Hematopoietic multipotent progenitor cell treated with erythropoietin and hydrocortisone succinate and interleukin-3 and kit ligand, for 4 days (in vitro differentiated cells): ENCODE measurements around the gene NFKB1.
A peak's percentile ranks its signal among the peaks of the same experiment; 100 is the strongest.

Experiments used
- DNase-seq: peaks from one replicate; pipeline ENCODE4 v3.0.0-alpha.2; 2015

The NFKB1 gene

DNA sequence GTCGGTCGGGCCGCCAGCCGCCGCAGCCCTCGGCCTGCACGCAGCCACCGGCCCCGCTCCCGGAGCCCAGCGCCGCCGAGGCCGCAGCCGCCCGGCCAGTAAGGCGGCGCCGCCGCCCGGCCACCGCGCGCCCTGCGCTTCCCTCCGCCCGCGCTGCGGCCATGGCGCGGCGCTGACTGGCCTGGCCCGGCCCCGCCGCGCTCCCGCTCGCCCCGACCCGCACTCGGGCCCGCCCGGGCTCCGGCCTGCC lies 213 bp downstream of the NFKB1 start:
- no peak for DNase-seq

DNA sequence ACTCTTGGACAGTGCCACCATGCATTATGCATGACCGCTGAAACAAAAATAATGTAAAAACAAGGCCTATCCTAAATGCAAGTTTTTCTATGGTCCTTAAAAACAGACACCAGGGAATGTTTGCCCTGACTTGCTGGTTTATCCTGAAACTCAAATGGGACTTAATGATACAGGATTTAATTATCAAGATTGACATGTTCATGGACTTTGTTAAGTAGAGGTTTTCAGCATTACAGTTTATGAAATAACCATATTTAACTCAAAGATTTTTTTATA lies 1.3 kb downstream of the NFKB1 start:
- DNase-seq, result no peak

DNA sequence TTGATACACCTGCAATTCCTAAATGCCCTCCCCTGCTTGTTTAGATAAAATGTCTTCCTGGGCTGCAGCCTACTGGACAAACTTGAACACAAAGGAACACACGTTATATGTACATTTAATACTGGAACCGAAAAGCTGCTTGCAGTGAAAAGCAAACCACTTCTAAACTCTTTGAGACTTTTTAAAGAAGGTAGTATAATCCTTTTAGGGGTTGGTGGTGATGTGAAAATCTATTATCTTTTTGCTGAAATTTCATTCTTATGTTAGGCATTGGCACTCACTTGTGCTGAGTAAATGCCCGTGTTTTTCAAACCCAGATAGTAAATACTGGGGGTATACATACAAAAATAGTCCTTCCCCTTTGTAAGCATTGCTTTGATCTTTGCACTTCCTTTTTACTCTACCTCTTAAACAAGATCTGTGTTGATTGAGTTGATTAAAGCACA lies 2.2 kb downstream of the NFKB1 start:
- DNase-seq, result peak; percentile 44

DNA sequence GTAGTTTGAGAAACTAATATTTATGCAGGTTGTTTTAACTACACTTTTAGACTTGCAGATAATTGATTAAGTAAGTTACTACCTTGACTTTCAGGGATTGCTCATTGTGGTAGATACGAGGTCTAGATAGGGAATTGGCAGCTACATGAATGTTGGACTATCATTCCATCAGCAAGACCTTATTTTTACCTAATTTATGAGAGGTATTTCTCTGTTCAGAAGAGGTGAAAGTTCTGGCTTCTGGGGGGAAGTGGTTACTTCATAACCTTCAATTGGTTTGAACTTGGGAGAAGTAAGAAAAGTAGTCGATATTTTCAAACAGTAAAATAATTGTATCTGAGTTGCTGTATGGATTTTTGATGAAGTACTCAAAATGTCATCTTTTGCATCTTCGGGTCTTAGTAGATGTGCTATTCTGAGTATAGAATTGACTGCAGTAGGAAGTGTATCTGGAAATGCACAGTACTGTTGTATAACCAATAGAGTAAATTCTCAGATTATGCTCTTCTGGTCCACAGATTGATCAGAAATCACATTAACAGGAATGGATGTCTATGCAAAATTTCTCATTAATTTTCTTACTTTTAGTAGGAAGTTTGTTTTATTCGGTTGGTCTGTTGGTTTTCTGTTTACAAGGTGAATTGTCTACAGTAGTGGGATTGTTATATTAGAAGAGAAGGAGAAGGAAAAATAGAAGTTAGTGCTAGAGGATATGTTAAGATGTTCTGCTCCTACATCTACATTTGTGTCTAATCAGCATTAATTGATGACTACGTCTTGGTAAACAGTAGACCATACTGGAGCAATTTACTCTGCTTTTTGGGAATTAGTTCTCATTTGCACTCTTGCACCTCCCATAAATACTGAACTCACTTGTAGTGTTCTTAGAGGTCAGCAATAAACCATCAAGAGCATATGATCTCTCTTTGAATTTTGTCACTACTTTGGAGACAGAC lies 3.0 kb downstream of the NFKB1 start:
- no peak for DNase-seq

DNA sequence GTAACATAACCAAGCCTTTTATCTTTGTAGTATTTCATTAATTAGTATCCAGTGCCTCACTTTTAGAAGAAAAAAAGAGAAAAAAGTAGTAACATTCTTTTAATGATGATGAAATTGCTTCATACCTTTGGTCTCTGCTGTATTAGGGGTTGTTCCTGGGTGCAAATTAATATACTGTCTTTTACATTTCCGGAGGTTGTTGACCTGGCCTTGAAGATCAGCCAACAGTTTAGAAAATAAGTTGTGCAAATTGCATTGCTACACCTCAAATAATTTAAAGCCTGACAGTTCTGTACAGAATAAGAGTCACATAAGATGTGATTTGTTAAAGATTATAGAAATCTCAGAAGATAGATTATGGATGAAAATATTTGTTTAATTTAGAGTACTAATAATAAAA lies 3.8 kb downstream of the NFKB1 start:
- DNase-seq, result no peak

DNA sequence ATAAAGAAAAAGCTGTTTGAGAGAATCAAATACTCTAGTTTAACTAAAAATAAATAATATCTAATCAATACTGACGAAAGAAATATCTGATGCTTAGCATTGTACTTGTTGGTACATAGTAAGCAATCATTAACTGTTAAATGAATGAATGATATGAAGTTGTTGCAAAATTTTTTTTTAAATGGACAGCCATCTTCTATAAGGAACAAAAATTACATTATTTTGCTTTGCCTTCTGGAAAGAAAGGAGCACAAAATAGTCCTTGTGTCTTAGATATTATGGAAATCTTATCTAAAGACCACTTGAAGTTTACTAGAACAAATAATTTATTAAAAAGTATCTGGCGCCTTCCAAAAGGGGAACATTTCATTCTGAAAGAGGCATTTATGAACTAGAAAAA lies 4.5 kb downstream of the NFKB1 start:
- no peak for DNase-seq

DNA sequence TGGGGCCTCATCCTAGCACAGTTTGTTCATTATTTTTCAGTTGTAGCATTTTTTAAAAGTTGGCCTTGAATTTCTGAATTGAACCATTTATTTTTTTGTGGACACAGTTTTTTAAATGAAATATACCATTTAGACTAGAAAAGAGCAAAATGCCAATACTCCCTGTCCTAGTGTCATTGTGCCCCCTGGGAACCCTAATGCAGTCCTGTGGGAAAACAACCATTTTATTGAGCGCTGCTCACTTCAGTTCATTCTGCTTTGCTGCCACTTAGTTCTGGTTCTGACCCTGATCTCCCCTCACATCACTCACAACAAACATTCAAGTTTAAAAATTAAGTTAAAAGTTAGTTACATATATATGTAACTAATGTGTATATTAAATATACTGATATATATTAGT lies 5.4 kb downstream of the NFKB1 start:
- no peak for DNase-seq

DNA sequence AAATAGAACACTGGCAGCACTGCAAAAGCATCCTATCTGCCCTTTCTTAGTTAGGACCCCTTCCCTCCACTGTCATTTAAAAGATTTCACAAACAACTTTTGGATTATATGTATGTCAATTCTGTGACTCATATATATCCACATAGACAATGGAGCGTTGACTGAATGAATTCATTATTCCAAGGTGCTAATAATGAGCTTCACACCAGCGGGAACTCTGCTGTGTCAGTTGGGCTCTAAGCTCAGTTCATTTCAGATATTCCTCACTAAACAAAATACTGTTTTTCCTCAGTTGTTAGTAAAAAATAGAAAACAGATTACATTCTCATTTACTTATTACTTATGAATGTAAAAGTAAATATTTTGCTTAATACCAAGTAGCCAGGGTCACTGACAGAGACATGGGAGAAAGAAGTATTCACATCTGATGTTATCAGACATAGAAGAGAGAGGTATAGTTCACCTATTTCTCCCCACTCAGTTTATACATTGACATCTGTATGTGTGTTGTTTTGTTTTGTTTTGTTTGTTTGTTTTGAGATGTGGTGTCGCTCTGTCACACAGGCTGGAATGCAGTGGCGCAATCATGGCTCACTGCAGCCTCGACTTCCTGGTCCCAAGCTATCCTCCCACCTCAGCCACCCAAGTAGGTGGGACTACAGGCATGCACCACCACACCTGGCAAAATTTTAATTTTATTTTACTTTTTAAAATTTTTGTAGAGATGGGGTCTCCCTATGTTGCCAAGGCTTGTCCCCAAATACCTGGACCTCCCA lies 10.9 kb downstream of the NFKB1 start:
- no peak for DNase-seq

DNA sequence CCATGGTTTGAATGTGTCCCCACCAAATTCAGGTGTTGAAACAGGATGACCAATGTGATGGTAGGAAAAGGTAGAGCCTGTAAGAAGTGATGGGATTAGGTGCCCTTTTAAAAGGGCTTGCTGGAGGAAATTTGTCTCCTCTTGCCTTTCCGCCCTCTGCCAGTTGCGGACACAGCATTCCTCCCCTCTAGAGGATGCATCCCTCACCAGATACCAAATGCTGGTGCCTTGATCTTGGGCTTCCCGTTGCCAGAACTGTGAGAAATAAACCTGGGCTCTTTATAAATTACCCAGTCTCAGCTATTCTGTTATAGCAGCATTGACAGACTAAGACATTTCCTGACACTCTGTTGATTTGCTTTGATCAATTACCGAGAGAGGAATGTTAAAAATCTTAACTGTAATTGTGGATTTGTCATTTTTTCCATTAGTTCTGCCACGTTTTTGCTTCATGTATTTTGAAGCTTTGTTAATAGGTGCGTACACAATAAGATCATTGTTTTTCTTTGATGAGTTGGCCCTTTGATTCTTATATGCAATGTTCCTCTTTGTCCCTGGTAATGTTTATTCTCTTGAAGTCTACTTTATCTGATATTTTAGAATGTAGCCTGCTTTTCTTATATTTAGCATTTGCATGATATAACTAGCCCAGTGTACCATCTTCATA lies 13.3 kb downstream of the NFKB1 start:
- no peak for DNase-seq

DNA sequence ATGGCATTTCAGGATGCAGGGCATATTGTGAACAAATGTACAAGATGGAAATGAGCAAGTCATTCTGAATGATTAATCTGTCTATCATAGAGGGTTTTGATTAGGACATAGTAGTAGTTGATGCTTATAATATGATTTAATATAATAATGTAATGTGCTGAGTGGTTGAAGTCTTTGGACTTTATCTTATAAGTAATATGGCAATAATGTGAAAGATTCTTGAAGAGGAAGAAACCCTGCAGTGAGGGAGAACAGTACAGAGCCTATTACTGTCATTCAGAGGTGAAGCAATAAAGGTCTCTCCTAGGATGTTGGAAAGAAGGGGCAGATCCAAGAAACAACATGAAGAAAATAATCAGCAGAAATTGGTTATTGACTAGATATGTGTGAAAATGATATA lies 16.6 kb downstream of the NFKB1 start:
- no peak for DNase-seq

DNA sequence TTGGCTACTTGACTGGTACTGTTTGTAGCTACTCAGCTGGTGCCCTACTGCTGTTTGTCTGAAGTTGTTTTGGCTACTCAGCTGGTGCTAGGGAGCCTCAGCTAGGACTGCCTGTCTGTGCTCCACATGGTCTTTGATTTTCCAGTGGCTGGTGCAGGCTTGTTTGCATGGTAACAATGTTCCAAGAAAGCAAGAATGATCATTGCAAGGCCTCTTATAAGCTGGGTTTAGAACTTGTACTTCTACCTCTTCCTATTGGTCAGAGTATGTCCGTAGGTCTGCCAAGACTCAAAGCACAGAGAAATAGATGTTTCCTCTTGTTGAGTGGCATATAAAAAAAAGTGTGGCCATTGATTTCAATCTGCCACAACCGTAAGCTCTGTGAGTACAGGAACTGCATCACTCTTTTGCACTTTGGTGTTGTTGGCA lies 17.6 kb downstream of the NFKB1 start:
- peak; percentile 49 for DNase-seq

DNA sequence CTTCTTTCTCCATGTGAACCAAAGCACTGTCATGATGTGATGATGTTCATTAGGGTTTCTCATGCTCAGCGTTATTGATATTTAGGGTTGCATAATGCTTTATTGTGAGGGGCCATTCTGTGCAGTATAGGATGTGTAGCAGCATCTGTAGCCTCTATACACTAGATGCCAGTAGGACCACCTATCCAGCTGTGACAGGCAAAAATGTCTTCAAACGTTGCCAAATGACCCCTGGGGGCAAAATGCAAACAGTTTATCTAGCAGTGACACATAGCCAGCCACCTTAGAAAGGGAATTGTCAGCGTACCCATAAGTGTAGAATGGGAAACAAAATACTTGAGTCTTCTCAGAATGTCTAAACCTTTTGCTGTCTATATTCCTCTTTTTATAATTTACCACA lies 18.8 kb downstream of the NFKB1 start:
- DNase-seq, result no peak

DNA sequence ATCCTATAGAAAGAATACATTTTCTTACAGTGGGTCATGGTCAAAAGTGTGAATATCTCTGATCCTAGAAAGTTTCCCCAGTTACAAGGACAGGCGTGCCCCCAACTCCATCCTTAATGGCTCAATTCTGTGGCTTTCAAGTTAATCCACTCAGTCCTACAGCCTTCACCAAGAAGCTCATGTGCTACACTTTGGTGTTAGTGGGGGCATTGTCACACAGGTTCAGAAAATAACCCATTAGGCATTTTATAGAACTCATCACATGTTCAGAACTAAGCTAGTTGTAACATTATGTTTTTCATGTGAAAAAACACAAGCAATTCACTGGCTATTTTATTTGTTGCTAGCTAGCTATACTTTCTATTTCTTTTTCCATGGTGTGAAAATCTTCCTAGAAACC lies 20.4 kb downstream of the NFKB1 start:
- no peak for DNase-seq

DNA sequence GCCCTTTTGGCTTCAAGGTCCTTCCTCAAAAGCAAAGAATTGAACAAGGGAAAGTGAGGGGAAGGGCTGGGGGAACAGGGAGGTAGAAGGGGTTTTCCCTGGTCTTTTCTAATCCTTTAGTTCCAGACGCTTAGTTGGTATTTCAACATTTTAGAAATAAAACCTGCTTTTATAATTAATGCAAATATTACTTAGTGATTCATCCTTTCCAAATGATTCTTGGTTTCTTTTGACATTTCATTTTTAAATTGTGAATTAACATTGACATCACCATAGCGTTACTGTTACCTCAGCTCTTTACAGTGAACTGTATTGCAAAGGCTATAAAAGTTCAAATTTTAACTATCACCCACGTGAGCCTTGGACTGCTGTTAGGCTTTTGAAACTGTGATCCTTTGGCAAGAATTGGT lies 20.9 kb downstream of the NFKB1 start:
- DNase-seq, result no peak

DNA sequence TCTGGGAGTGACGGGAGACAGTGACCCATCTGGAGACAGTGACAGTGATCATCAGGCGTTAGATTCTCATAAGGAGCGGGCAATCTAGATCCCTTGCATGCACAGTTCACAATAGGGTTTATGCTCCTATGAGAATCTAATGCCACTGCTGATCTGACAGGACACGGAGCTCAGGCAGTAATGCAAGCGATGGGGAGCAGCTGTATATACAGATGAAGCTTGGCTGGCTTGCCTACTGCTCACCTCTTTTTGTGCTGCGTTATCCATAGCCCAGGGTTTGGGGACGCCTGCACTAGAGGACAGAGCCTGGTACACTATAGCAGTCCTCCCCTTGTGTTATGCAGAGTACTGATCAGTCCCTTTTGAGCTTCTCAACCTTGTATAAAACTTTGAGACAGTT lies 23.5 kb downstream of the NFKB1 start:
- no peak for DNase-seq

DNA sequence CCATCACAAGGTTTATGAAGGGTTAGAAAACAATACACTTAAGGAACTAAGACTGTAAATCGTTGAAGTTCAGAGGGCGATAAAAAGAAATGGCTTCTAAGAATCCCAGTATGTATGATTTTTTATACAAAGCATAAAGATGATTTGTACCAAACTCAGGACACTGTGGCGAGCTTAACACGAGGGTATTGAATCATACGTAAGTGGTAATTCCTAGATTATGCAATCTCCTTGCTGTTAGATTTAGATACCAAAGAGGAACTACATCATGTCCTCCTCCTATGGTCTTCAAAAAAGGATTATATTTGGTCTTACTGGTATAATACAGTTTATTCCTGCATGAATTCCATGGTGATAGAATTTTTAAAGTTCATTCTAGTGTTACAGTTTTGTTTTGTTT lies 23.9 kb downstream of the NFKB1 start:
- peak; percentile 82 for DNase-seq

DNA sequence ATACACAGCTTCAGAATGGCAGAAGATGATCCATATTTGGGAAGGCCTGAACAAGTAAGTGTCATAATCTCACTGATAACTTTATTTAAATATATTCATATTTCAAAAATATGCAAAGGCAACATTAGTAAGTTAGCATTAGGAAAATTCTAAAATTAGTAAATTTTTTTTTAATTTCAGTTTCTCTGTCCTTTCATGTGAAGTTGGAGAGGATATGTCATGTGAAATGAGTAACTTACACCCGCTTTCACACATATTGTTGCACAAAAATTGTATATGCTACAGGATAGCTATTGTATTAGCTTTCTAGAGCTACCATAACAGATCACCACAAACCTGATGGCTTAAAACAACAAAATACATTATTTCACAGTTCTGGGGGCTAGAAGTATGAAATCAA lies 24.3 kb downstream of the NFKB1 start:
- no peak for DNase-seq

DNA sequence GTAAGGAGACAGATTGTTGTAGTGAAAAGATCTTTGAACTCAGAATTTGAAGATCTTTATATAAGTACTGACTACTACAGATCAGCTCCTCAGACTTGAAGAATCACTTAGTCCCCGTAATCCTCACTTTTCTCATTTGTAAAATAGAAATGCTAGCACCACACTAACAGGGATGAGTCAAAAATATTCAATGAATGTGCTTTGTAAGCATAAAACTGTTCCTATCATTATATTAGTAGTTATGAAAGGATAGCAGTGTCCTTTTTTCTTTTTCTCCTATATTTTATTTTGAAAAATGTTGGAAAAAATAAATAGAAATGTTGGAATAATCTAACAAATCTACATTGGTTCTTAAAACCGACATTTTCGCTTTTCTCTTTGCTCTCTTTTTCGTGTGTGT lies 25.4 kb downstream of the NFKB1 start:
- no peak for DNase-seq

DNA sequence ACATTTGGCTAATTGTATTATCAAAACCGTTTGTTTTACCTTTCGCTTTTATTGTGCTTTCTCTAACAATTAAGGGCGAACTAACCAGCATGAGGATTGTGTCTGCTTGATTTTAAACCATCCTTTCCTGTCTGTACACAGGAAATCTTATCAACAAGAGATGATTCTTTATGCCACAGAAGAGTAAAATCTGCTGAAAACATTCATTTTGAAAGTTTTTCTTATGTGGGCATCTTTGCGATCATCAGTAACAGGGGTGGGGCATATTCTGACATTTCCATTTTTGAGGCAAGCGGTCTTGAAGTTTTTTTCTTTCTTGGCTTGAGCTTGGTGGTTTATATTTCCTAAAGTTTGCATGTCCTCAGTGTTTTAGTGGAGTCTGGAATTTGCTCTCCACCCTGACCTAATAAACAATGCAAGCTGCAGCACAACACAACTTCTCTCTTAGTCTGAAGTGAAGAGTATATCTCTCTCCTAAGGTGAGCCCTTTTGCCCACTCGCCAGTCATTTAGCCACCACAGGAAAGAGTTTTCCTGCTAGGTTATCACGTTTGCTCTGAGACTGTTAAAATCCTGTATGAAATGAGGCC lies 26.6 kb downstream of the NFKB1 start:
- no peak for DNase-seq

DNA sequence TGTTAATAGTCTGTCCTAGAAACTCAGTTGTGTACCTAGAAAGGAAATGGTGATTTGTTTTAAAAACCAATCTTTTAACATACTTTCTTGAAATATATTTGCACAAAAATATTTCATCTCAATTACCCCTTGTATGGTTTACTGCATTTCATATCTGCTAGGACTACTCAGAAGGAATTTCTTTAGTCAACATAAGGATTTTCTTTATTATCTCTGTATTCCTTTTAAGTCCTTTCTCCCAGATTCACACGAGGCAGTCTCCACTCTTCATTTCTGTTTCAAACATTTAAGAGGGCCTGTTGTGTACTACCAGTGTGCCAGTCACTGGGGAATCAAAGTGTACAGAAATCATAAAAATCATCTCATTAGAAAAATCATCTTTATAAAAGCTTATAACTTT lies 28.8 kb downstream of the NFKB1 start:
- no peak for DNase-seq

DNA sequence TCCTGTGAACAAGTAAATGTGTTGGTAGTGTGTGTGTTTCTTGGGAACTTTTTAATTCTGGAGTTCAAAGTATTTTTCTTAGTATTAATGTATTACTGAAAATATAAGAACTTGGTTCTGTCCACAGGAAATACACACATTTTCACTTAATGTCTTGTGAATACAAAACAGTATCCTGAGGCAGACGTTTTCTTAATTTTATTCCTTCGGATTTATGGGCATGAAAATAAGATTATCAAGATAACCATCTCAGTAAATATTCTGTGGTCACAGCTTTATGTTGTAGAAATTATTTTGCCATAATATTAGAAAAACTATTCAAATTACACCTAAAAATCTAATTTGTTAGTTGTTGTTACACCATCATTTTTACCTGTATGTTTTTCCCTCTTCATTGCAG lies 29.8 kb downstream of the NFKB1 start:
- no peak for DNase-seq

DNA sequence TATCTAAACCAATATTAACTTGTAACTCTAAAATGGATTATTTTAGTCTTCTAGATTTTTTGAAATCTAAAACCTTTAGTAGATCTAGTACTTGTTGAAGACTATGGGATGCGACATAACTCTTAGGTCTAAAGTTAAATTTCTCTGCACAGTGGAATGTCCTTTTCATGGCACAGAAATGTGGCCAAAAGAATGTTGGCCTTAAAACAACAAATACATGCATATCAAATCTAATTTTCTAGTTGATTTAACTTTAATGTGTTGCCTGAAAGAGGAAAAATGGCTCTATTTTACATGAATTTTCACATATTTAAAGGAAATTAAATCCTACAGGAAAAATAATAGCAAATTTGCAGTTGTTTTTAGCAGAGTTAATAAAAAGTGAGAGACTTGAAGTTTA lies 30.3 kb downstream of the NFKB1 start:
- DNase-seq, result no peak

DNA sequence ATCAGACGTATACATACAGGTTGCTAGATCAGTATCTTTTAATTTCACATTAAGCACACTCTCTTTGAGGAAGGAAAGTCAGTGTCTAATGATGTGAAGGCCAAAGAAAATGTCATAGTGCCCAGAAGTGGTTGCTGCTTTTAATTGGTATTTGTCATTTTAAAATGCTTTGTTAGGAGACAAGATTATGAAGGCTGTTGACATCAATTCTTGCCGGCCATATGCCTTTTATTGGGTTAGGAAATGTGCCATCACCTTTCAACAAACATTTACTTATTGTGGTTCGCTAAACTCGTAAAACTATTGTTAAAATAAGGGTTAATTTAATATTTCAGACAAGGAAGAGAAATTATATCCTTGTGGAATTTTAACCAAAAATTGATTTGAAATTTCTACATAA lies 32.2 kb downstream of the NFKB1 start:
- DNase-seq, result no peak

DNA sequence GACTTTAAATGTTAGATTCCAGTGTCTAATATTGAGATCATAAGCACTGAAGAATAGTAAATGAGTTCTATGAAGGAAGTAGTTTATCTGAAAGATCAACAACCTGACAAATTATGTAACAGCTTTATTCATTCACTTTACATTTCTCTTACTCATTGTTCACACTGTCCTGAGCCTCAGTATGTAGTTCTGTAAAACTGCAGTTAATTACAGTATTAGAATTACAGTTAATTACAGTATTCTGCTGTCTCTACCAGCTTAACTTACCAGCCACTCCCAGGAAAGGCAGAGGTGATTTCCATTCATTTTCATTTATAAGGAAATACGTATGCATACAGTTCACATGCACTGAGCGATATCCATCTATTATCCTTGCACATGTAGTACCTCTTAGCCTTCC lies 32.7 kb downstream of the NFKB1 start:
- DNase-seq, result peak; percentile 14
